Gastroesophageal sphincter (tissue), 4 donors: ENCODE results near the gene FOCAD. TPM values are rescaled to one million over a fixed set of nuclear protein-coding genes. Genes with fewer than 3 reads are reported as not detected.

Source experiments
- ATAC-seq: fragments of 150-250 bp; one replicate; pipeline ENCODE4 v1.9.1; 2016; ENCODE audit warnings: mild to moderate bottlenecking, moderate library complexity
- H3K27ac ChIP-seq, 4 donors: fragments of 200-600 bp; sonication (generic) in 3 of 4; 1 replicate in 3 of 4; 2 replicates in 1 of 4; pipeline ENCODE4 v1.5.1; 2016 to 2019
- H3K27me3 ChIP-seq: fragments of 200-600 bp; sonication (generic); one replicate; pipeline ENCODE4 v1.5.1; 2019
- H3K36me3 ChIP-seq, 2 donors: fragments of 200-600 bp; sonication (generic); one replicate each; pipeline ENCODE4 v1.5.1; 2019; ENCODE audit warnings: control low read depth in 1 of 2
- H3K4me1 ChIP-seq, 3 donors: fragments of 200-600 bp; sonication (generic); 1 replicate in 2 of 3; 2 replicates in 1 of 3; pipeline ENCODE4 v1.5.1; 2016 to 2019; ENCODE audit warnings: control low read depth in 2 of 3
- H3K4me3 ChIP-seq, 2 donors: fragments of 200-600 bp; sonication (generic); one replicate each; pipeline ENCODE4 v1.5.1; 2019; ENCODE audit warnings: mild to moderate bottlenecking in 1 of 2, moderate library complexity in 1 of 2
- H3K9me3 ChIP-seq, 3 donors: fragments of 200-600 bp; sonication (generic); one replicate each; pipeline ENCODE4 v1.5.1; 2017 to 2019; ENCODE audit warnings: control low read depth in 2 of 3
- EP300 ChIP-seq: sonication (generic); formaldehyde crosslinking; IDR thresholded peaks from one replicate; pipeline ENCODE4 v1.6.1; 2017; ENCODE audit warnings: antibody characterized with exemption, mild to moderate bottlenecking
- POLR2A ChIP-seq, 2 donors: fragments of 450-650 bp; IDR thresholded peaks; one replicate each; pipeline ENCODE4 v1.6.1; 2017; ENCODE audit warnings: antibody characterized with exemption in 2 of 2, mild to moderate bottlenecking in 2 of 2, moderate library complexity in 1 of 2
- POLR2AphosphoS5 ChIP-seq: sonication (generic); formaldehyde crosslinking; IDR thresholded peaks from one replicate; pipeline ENCODE4 v1.6.1; 2017; ENCODE audit warnings: antibody characterized with exemption
- WGBS, 2 donors: methylation state at CpG; one replicate each; pipeline ENCODE4 v1.1.5; 2018; ENCODE audit warnings: low coverage in 1 of 2; 5-methylcytosine and 5-hydroxymethylcytosine counted together
- total RNA-seq, 4 donors: library from RNA; depleted of rRNA; stranded (reverse); fragments of >200 nt; gene quantifications; one replicate each; pipeline ENCODE4 v1.1.0, GENCODE V29; 2016
- TF ChIP-seq, protein P1 (sequence below), 4 experiments: fragments of 200-600 bp in 2 of 4; fragments of 450-650 bp in 2 of 4; sonication (generic) in 1 of 4; IDR thresholded peaks; one replicate each; pipeline ENCODE4 v1.5.1; 2017 to 2019; ENCODE audit warnings: antibody characterized with exemption in 4 of 4, mild to moderate bottlenecking in 2 of 4, moderate library complexity in 2 of 4

FOCAD gene
- total RNA-seq, 4 donors from 2014 or later: 23.0 to 35.9 (median 30.4) TPM

- no peaks in the 10 kb centered on the region for H3K36me3 ChIP-seq
- H3K9me3 ChIP-seq: no peaks in the 10 kb centered on the region
- H3K27me3 ChIP-seq: no peaks in the 10 kb centered on the region
- no peaks in the 10 kb centered on the region for H3K4me1 ChIP-seq
- ATAC-seq: no peak
- no peak for TF ChIP-seq POLR2A (IDR thresholded peaks at IDR 0.05)
- TF ChIP-seq EP300: no peak
- TF ChIP-seq POLR2AphosphoS5: no peak
- TF ChIP-seq, protein P1, sequence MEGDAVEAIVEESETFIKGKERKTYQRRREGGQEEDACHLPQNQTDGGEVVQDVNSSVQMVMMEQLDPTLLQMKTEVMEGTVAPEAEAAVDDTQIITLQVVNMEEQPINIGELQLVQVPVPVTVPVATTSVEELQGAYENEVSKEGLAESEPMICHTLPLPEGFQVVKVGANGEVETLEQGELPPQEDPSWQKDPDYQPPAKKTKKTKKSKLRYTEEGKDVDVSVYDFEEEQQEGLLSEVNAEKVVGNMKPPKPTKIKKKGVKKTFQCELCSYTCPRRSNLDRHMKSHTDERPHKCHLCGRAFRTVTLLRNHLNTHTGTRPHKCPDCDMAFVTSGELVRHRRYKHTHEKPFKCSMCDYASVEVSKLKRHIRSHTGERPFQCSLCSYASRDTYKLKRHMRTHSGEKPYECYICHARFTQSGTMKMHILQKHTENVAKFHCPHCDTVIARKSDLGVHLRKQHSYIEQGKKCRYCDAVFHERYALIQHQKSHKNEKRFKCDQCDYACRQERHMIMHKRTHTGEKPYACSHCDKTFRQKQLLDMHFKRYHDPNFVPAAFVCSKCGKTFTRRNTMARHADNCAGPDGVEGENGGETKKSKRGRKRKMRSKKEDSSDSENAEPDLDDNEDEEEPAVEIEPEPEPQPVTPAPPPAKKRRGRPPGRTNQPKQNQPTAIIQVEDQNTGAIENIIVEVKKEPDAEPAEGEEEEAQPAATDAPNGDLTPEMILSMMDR (IDR thresholded peaks at IDR 0.05): no peak
- H3K4me3 ChIP-seq: no peak overlapping the region
- WGBS, 2 donors: 79 to 80% methylated on average over 4 of the region's 4 CpGs
- no peak overlapping the region for H3K27ac ChIP-seq
Observed at GRCh38 chr9:20693068-20693467, 9.0 kb downstream of the FOCAD start.

- H3K4me3 ChIP-seq: no peak overlapping the region
- no peaks in the 10 kb centered on the region for H3K36me3 ChIP-seq
- TF ChIP-seq EP300 (no peak), POLR2A (IDR thresholded peaks at IDR 0.05) (no peak), POLR2AphosphoS5 (no peak)
- TF ChIP-seq, protein P1 (IDR thresholded peaks at IDR 0.05): no peak
- H3K27ac ChIP-seq: no peak overlapping the region
- ATAC-seq: no peak
- H3K4me1 ChIP-seq: no peaks in the 10 kb centered on the region
- H3K9me3 ChIP-seq: no peaks in the 10 kb centered on the region
- H3K27me3 ChIP-seq: no peaks in the 10 kb centered on the region
Observed at GRCh38 chr9:20694248-20694647, 10.2 kb downstream of the FOCAD start.

- WGBS, 2 donors: 70 to 73% methylated on average over 3 of the region's 3 CpGs
- TF ChIP-seq EP300 (no peak), POLR2AphosphoS5 (no peak), POLR2A (IDR thresholded peaks at IDR 0.05) (no peak)
- TF ChIP-seq, protein P1 (IDR thresholded peaks at IDR 0.05): no peak
- peaks cover 3 to 20% (median 7%) of the 10 kb centered on the region in 3 donors for H3K4me1 ChIP-seq
- H3K27ac ChIP-seq: no peak overlapping the region
- ATAC-seq: no peak
- H3K9me3 ChIP-seq: no peaks in the 10 kb centered on the region
- no peaks in the 10 kb centered on the region for H3K36me3 ChIP-seq
- H3K27me3 ChIP-seq: no peaks in the 10 kb centered on the region
- H3K4me3 ChIP-seq: no peak overlapping the region
Observed at GRCh38 chr9:20697021-20697719, 13.1 kb downstream of the FOCAD start.

- ATAC-seq: no peak
- Histone ChIP-seq H3K27ac (no peak overlapping the region), H3K9me3 (no peaks in the 10 kb centered on the region), H3K4me1 (peaks cover 3 to 22% (median 7%) of the 10 kb centered on the region in 3 donors), H3K36me3 (no peaks in the 10 kb centered on the region), H3K27me3 (no peaks in the 10 kb centered on the region), H3K4me3 (no peak overlapping the region)
- TF ChIP-seq POLR2AphosphoS5 (no peak), EP300 (no peak), POLR2A (IDR thresholded peaks at IDR 0.05) (no peak)
- TF ChIP-seq, protein P1 (IDR thresholded peaks at IDR 0.05): no peak
Observed at GRCh38 chr9:20698782-20699181, 14.7 kb downstream of the FOCAD start.

GRCh38 chr9:20701060-20701459, 17.0 kb downstream of the FOCAD start:
- no peaks in the 10 kb centered on the region for H3K27me3 ChIP-seq
- TF ChIP-seq, protein P1 (IDR thresholded peaks at IDR 0.05): no peak
- TF ChIP-seq POLR2AphosphoS5: peak; percentile 42
- TF ChIP-seq POLR2A (IDR thresholded peaks at IDR 0.05): no peak
- TF ChIP-seq EP300: no peak
- H3K9me3 ChIP-seq: no peaks in the 10 kb centered on the region
- no peak for ATAC-seq
- WGBS, 2 donors: 0% methylated on average over 1 of the region's 1 CpG
- peak overlapping the region in 1 of 4 donors; percentile 44 for H3K27ac ChIP-seq
- no peak overlapping the region for H3K4me3 ChIP-seq
- peaks cover 3 to 22% (median 7%) of the 10 kb centered on the region in 3 donors for H3K4me1 ChIP-seq
- no peaks in the 10 kb centered on the region for H3K36me3 ChIP-seq
